Activated CD4-positive, alpha-beta T cell treated with anti-CD3 and anti-CD28 coated beads for 36 hours (primary cell): ENCODE data around the gene OVAAL. TPM values are rescaled to one million over a fixed set of nuclear protein-coding genes. Genes with fewer than 3 reads are reported as not detected.

ENCODE experiments used
- ATAC-seq: fragments of 200-7000 bp; cut with Tn5 transposase; one replicate; pipeline ENCODE4 v1.10.0; 2021; ENCODE audit warnings: mild to moderate bottlenecking, moderate library complexity
- CTCF ChIA-PET: fragments of 350-600 bp; sonication (Branson Sonifier 250); formaldehyde crosslinking; loops from one replicate; lab custom pipeline; 2021; ENCODE audit warnings: antibody characterized with exemption; lab: Charles Lee
- POLR2A ChIA-PET: fragments of 350-600 bp; sonication (Branson Sonifier 250); formaldehyde crosslinking; loops from one replicate; lab custom pipeline; 2021; ENCODE audit warnings: antibody characterized with exemption, inconsistent platforms; lab: Charles Lee
- DNase-seq: peaks from one replicate; pipeline ENCODE4 v3.0.0-alpha.2; 2020
- H3K27ac Mint-ChIP-seq: one replicate; pipeline ENCODE4 v1.8.0; 2021; ENCODE audit warnings: mixed read lengths
- H3K27me3 Mint-ChIP-seq: one replicate; pipeline ENCODE4 v1.8.0; 2021; ENCODE audit warnings: mixed read lengths
- H3K36me3 Mint-ChIP-seq: one replicate; pipeline ENCODE4 v1.8.0; 2021; ENCODE audit warnings: low read depth, mixed read lengths
- H3K4me1 Mint-ChIP-seq: one replicate; pipeline ENCODE4 v1.8.0; 2021; ENCODE audit warnings: mixed read lengths
- H3K4me3 Mint-ChIP-seq: one replicate; pipeline ENCODE4 v1.8.0; 2021; ENCODE audit warnings: mild to moderate bottlenecking, moderate library complexity, mixed read lengths
- H3K9me3 Mint-ChIP-seq: one replicate; pipeline ENCODE4 v1.8.0; 2021; ENCODE audit warnings: low read depth, mixed read lengths
- intact Hi-C, 2 experiments: fragments of 100-400 bp; cut with DNase I in 1 of 2; cut with micrococcal nuclease in 1 of 2; formaldehyde crosslinking; loops; one replicate each; pipeline versions ENCODE4 v1.14.2 to v1.15.1; 2022 to 2024; cut with DNase I, micrococcal nuclease
- total RNA-seq, 2 experiments: library from RNA; stranded (reverse); gene quantifications; one replicate each; pipeline ENCODE4 v1.2.3, GENCODE V29; 2021

Gene OVAAL
- total RNA-seq, 2 experiments from 2014 or later: not detected

DNA sequence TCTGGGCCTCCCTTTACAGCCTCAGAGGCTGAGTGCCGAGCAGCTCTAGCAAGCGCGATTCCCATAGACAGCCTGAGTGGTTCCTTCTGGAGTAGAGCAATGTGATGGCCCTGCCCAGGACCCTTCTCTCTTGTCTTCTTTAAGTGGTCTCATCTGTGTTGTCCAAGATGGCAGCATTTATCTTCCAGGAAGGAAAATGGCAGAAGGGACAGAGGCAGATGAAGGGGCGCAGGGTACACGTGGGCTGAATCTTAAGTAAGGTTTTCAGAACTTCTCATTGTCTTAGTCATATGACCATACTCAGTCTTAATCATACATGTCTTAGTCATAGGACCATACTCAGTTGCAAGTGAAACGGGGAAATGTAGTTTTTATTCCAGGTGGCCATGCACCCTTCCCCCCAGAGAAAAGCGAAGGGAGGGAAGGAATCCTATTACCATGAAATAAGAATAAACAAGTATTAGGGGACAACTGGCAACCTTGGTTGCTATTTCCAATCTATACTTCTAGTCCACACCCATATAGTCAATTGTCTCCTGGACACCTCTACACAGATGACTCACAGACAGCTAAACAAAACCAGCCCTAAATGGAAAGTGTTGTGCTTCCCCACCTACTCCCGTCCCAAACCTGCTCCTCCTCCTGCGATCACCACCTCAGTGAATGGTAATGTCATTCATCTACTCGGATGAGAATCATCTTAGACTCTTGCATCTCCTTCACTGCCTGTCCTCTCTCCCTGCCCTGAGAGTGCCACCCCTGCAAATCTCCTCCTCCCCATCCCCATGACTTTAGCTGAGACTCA, 13.3 kb downstream of the OVAAL start:
- Mint-ChIP-seq H3K4me3 (no peak overlapping the region), H3K27me3 (peaks cover 12% of the 10 kb centered on the region), H3K27ac (peak overlapping the region; percentile 71), H3K36me3 (peaks cover 2% of the 10 kb centered on the region), H3K4me1 (peaks cover 23% of the 10 kb centered on the region), H3K9me3 (no peaks in the 10 kb centered on the region)
- DNase-seq: peak; percentile 78
- ChIA-PET POLR2A (interaction anchor here (1.0 kb wide), 1 partner anchor 18 kb away, joined by 3 read pairs; no protein-coding TSS in a partner anchor), CTCF (interaction anchor here (0.6 to 1.7 kb wide), 4 partner anchors 34 to 465 kb away, joined by 3 read pairs; no protein-coding TSS in a partner anchor)
- peak; percentile 93 for ATAC-seq
- intact Hi-C loops: loop anchor here (1.0 to 5.0 kb wide), 6 partner anchors 13 to 820 kb away; partner anchors contain the start of genes ACBD6 (in 1 of the 2), STX6 (in 1 of the 2) and XPR1 (in 1 of the 2)

DNA sequence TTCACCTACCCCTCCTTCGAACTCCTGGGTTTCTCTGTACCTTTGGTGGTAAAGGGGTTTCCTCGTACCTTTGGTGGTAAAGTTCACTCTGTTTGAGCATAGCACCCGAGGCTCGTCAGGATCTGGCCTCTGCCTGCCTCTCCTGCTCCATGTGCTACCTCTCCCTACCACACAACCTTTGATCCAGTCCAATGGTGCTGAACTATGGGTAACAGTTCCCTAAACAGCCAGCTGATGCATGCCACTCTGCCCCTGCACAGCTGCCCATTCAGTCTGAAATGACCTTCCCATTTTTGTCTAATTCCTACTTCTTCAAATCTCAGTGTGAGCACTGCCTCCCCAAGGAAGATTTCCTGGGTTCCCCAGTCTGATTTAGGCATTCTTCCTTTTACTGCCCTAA, 14.0 kb downstream of the OVAAL start:
- no peak for DNase-seq
- H3K27ac Mint-ChIP-seq: peak overlapping the region; percentile 71

DNA sequence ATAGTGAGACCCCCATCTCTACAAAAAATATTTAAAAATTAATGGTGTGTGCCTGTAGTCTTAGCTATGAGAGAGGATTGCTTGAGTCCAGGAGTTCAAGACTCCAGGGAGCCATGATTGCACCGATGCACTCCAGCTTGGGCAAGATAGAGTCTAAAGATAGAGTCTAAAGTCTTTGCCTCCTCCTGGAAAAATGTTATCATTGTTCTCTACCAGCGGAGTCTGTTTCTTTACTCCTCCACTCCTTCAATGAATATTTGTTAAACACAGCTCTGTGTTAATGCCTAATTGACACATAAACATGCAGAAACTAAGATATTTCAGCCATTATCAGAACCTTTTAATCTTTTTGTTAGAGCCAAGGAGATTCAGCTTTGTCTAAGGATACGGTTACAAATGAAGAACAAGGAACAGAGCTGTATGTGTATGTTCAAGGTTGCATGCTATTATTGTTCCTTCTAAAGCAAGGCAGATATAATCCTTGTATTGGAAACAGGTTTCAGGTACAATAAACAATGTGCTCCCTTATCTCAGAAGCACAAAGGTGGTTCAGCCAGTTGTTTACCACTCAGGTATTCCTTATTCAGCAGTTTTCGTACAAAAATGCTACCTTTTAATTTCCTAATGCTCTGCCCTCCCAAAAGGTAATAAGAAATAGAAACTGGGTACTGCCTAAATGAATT, 15.4 kb downstream of the OVAAL start:
- intact Hi-C loops: loop anchor here in 1 of 2 experiments (5.0 kb wide), 3 partner anchors 448 to 818 kb away; partner anchors contain the start of gene STX6
- peaks cover 2% of the 10 kb centered on the region for H3K36me3 Mint-ChIP-seq
- no peak overlapping the region for H3K27ac Mint-ChIP-seq
- CTCF ChIA-PET: no interaction called here
- no peak overlapping the region for H3K4me3 Mint-ChIP-seq
- no peak for DNase-seq
- POLR2A ChIA-PET: no interaction called here
- peaks cover 11% of the 10 kb centered on the region for H3K27me3 Mint-ChIP-seq
- H3K4me1 Mint-ChIP-seq: peaks cover 23% of the 10 kb centered on the region
- no peak for ATAC-seq
- H3K9me3 Mint-ChIP-seq: no peaks in the 10 kb centered on the region

More for the DNA sequence above, 14.0 kb downstream of the OVAAL start:
- ChIA-PET POLR2A (interaction anchor here (1.0 kb wide), 1 partner anchor 17 kb away, joined by 3 read pairs; no protein-coding TSS in a partner anchor), CTCF (interaction anchor here (1.7 kb wide), 1 partner anchor 290 kb away, joined by 3 read pairs; no protein-coding TSS in a partner anchor)
- no peak for ATAC-seq
- H3K27me3 Mint-ChIP-seq: peaks cover 9% of the 10 kb centered on the region
- peaks cover 2% of the 10 kb centered on the region for H3K36me3 Mint-ChIP-seq
- no peak overlapping the region for H3K4me3 Mint-ChIP-seq
- H3K9me3 Mint-ChIP-seq: no peaks in the 10 kb centered on the region
- intact Hi-C loops: loop anchor here (1.0 to 5.0 kb wide), 6 partner anchors 13 to 820 kb away; partner anchors contain the start of genes ACBD6 (in 1 of the 2), STX6 (in 1 of the 2) and XPR1 (in 1 of the 2)
- peaks cover 23% of the 10 kb centered on the region for H3K4me1 Mint-ChIP-seq

DNA sequence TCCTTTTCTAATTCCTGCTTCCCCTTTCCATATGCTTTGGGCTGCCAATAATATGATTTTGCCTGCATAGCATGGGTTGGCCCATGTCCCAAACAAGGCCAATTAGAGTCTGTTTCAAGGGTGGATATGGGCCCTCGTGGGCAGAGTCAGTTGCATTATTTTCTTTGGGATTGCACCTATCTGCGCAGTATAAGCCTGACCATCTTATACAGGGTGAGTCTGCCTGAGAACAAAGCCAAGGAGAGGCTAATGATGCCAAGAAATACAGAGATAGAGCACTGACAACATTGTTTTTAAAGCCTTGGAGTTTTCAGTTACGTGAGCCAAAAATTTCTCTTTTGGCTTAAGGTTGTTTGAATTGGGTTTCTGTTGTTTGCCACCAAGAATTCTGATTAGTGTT, 18.6 kb downstream of the OVAAL start:
- no peak for DNase-seq
- Mint-ChIP-seq H3K27me3 (peaks cover 11% of the 10 kb centered on the region), H3K4me1 (peaks cover 7% of the 10 kb centered on the region), H3K9me3 (no peaks in the 10 kb centered on the region), H3K36me3 (no peaks in the 10 kb centered on the region), H3K4me3 (no peak overlapping the region), H3K27ac (no peak overlapping the region)
- intact Hi-C loops: no loop called here
- ChIA-PET CTCF (interaction anchor here (1.3 kb wide), 1 partner anchor 285 kb away, joined by 4 read pairs; no protein-coding TSS in a partner anchor), POLR2A (no interaction called here)
- ATAC-seq: no peak

DNA sequence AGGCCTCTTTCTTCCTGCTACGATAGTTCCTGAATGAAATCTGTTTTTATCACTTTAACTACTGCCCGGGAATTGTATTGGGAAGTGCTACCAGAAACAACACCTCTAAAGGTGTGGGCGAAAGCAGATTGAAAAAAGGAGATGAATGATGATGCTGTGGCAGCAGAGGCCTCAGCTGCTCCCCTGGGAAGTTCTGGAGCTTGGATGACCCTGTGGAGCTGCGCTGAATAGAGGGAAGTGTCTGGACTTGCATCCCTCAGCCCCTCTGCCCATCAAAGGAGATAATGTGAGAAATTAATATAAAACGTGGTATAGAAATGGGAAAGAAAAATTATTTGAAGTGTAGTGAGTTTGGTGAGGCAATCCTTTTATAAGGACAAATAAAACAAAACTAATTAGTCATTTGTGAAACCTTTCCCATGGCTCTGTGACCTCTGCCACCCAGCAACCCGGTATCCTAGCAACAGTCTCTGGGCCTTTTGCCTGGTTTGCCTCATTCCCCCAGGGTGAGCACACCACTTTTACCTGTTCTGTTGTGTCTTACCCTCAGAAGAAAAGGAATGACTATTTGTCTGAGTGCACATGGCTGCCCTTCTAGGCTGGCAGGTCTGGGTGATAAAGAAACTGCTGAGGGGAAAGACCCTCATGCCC, 21.3 kb downstream of the OVAAL start:
- intact Hi-C loops: loop anchor here in 1 of 2 experiments (10.0 kb wide), 1 partner anchor 195 kb away; no protein-coding TSS in a partner anchor

DNA sequence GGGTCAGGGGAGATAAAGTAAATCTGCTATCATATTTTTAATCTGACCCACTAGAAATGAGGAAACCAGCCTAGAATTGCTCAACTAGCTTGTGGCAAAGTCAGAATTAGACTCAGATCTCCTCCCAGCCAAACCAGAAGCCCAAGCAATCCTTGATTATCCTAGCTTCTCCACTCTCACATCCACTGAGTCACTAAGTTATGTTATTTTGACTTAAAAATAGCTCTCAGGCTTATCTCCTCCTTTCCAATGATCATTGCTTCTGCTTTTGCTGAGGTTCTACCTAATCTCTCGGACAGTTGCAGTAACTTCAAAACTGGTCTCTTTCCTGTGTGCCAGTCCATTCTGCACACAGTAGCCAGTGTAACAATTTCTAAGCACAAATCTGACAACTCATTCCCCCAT, 22.9 kb downstream of the OVAAL start:
- ChIA-PET CTCF (interaction anchor here (0.7 kb wide), 1 partner anchor 456 kb away, joined by 3 read pairs; no protein-coding TSS in a partner anchor), POLR2A (no interaction called here)
- H3K9me3 Mint-ChIP-seq: no peaks in the 10 kb centered on the region
- no peak overlapping the region for H3K27ac Mint-ChIP-seq
- intact Hi-C loops: loop anchor here in 1 of 2 experiments (10.0 kb wide), 1 partner anchor 197 kb away; no protein-coding TSS in a partner anchor
- H3K4me3 Mint-ChIP-seq: no peak overlapping the region
- H3K36me3 Mint-ChIP-seq: peaks cover under 1% of the 10 kb centered on the region
- peaks cover 4% of the 10 kb centered on the region for H3K27me3 Mint-ChIP-seq
- no peak for DNase-seq
- ATAC-seq: no peak
- H3K4me1 Mint-ChIP-seq: peaks cover 16% of the 10 kb centered on the region

More for the DNA sequence above, 21.3 kb downstream of the OVAAL start:
- Mint-ChIP-seq H3K36me3 (no peaks in the 10 kb centered on the region), H3K27ac (no peak overlapping the region), H3K27me3 (peaks cover 6% of the 10 kb centered on the region), H3K9me3 (no peaks in the 10 kb centered on the region), H3K4me3 (no peak overlapping the region), H3K4me1 (peaks cover 3% of the 10 kb centered on the region)
- DNase-seq (peak; percentile 14), ATAC-seq (no peak)
- CTCF ChIA-PET: no interaction called here
- POLR2A ChIA-PET: no interaction called here

DNA sequence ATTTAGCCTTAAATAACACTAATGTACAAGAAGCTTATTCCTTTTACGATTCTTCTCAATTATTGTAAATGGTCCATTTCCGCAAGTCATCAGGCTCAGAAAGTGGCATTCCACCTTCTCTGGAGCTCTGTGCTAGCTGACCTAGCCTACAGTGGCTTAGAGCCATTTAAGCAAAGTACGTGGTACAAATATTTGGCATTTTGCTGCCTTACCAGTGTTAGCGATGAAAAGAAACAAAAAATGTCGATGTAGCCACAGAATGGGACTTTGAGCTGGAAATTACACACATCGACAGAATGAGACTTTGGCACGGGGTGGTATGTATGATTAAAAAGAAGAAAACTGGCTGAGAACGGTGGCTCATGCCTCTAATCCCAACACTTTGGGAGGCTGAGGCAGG, 26.1 kb downstream of the OVAAL start:
- intact Hi-C loops: loop anchor here (1.0 to 10.0 kb wide), 2 partner anchors 13 to 200 kb away; no protein-coding TSS in a partner anchor
- Mint-ChIP-seq H3K36me3 (peaks cover 2% of the 10 kb centered on the region), H3K4me3 (peak overlapping the region; percentile 9), H3K27me3 (peaks cover 4% of the 10 kb centered on the region), H3K27ac (peak overlapping the region; percentile 90), H3K9me3 (no peaks in the 10 kb centered on the region), H3K4me1 (peaks cover 18% of the 10 kb centered on the region)
- CTCF ChIA-PET: interaction anchor here (0.8 to 1.1 kb wide), 3 partner anchors 19 to 69 kb away, joined by 3 to 5 read pairs (median 3); no protein-coding TSS in a partner anchor
- DNase-seq: no peak
- POLR2A ChIA-PET: no interaction called here
- ATAC-seq: no peak

DNA sequence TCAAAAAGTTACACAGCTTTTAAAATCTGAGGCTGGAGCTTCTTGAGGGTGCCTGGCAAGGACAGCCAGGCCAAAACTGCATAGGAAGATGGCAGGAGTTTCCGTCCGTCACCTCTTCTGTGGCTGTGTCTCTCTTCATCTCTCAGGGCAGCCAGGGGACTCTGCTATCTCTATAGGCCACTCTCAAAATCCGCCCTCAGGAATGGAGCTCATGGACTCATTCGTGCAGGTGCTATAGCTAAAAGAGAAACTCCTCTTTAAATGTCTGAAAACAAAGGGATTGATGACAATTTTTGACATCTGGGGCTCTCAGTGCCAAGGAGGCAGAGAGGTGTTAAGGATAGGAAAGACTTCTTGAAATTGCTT, 27.2 kb downstream of the OVAAL start:
- intact Hi-C loops: loop anchor here (1.0 to 10.0 kb wide), 2 partner anchors 14 to 201 kb away; no protein-coding TSS in a partner anchor
- peaks cover 2% of the 10 kb centered on the region for H3K36me3 Mint-ChIP-seq
- peak overlapping the region; percentile 90 for H3K27ac Mint-ChIP-seq
- no peak overlapping the region for H3K4me3 Mint-ChIP-seq
- H3K4me1 Mint-ChIP-seq: peaks cover 18% of the 10 kb centered on the region
- ATAC-seq: no peak
- no peak for DNase-seq
- ChIA-PET POLR2A (no interaction called here), CTCF (interaction anchor here (0.5 to 0.8 kb wide), 3 partner anchors 9 to 190 kb away, joined by 3 read pairs; no protein-coding TSS in a partner anchor)
- H3K27me3 Mint-ChIP-seq: peaks cover 6% of the 10 kb centered on the region
- H3K9me3 Mint-ChIP-seq: no peaks in the 10 kb centered on the region

DNA sequence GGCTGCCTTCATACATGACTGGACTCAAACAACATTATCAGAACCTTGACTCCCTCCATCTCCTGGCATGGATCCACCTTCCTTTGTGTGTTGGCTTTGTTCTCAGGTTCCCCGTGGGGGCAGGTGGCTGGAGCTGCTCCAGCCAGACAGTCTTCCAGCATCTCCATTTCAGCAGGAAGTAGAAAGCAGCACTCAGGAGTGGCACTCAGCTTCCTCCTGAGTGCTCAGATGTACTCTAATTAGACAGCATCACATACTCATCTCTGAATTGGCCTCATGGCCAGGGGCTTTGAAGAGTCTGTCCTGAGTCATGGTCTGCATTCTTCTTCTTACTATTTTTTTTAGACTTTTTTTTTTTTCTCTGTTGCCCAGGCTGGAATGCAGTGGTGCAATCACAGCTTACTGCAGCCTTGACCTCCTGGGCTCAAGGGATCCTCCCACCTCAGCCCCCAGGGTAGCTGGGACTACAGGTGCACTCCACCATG, 27.9 kb downstream of the OVAAL start:
- ChIA-PET POLR2A (no interaction called here), CTCF (interaction anchor here (0.5 to 0.6 kb wide), 2 partner anchors 8 to 189 kb away, joined by 3 read pairs; no protein-coding TSS in a partner anchor)
- Mint-ChIP-seq H3K4me3 (no peak overlapping the region), H3K9me3 (no peaks in the 10 kb centered on the region), H3K36me3 (peaks cover 2% of the 10 kb centered on the region), H3K27me3 (peaks cover 6% of the 10 kb centered on the region), H3K27ac (peak overlapping the region; percentile 83), H3K4me1 (peaks cover 18% of the 10 kb centered on the region)
- ATAC-seq (peak; percentile 77), DNase-seq (peak; percentile 27)
- intact Hi-C loops: loop anchor here in 1 of 2 experiments (10.0 kb wide), 1 partner anchor 202 kb away; no protein-coding TSS in a partner anchor

DNA sequence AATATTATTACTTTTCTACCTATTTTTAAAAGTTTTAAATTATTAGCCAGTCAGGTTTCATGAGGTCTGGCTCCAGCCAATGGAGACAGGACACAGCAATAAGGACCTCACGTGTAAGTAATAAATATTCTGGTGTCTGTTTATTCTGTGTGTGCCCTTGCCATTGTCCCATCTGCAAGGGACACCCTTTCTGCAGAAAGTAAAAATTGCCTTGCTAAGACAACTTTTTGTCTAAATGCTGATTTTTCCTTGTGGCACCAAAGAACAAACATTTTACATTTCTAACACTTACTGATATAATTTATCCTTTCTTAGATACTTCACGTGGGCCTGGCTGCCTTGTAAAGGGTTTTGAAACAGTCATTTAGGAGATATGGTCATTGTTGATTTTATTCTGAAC, 29.4 kb downstream of the OVAAL start:
- ChIA-PET CTCF (no interaction called here), POLR2A (no interaction called here)
- H3K27me3 Mint-ChIP-seq: peaks cover 6% of the 10 kb centered on the region
- H3K9me3 Mint-ChIP-seq: no peaks in the 10 kb centered on the region
- intact Hi-C loops: loop anchor here in 1 of 2 experiments (10.0 kb wide), 1 partner anchor 203 kb away; no protein-coding TSS in a partner anchor
- no peak overlapping the region for H3K4me3 Mint-ChIP-seq
- H3K27ac Mint-ChIP-seq: no peak overlapping the region
- H3K4me1 Mint-ChIP-seq: peaks cover 18% of the 10 kb centered on the region
- ATAC-seq: no peak
- DNase-seq: no peak
- H3K36me3 Mint-ChIP-seq: peaks cover 2% of the 10 kb centered on the region
